Right renal pelvis (tissue), 4 donors: Measurements from ENCODE around the gene ARHGAP8. TPM values are rescaled to one million over a fixed set of nuclear protein-coding genes. Genes with fewer than 3 reads are reported as not detected.

Experiments
- DNase-seq, 4 donors: peaks; one replicate each; pipeline ENCODE4 v3.0.0-alpha.2; 2013; ENCODE audit warnings: low read depth in 4 of 4, low spot score in 3 of 4, missing footprints in 1 of 4
- polyA plus RNA-seq, 4 donors: library from polyadenylated mRNA; unstranded; fragments of 120-200 nt; gene quantifications; one replicate each; pipeline ENCODE4 v1.2.1, GENCODE V29; 2013; ENCODE audit not compliant: insufficient read length in 4 of 4

Gene ARHGAP8
- polyA plus RNA-seq, 4 donors: 25.2 to 40.4 (median 28.3) TPM

- DNase-seq: no peak
These were observed 8.1 kb downstream of the ARHGAP8 start for GRCh38 chr22:44760476-44760875.

GRCh38 chr22:44761025-44761424 is 8.7 kb downstream of the ARHGAP8 start:
- no peak for DNase-seq

GRCh38 chr22:44764373-44764772 is 12.0 kb downstream of the ARHGAP8 start:
- no peak for DNase-seq

GRCh38 chr22:44764974-44765373 is 12.6 kb downstream of the ARHGAP8 start:
- DNase-seq: no peak

GRCh38 chr22:44765571-44766285 is 13.4 kb downstream of the ARHGAP8 start:
- DNase-seq: no peak

- no peak for DNase-seq
These were observed 20.7 kb downstream of the ARHGAP8 start for GRCh38 chr22:44773082-44773481.

- DNase-seq: no peak
These were observed 23.5 kb downstream of the ARHGAP8 start for GRCh38 chr22:44775862-44776261.

GRCh38 chr22:44776605-44777363 is 24.4 kb downstream of the ARHGAP8 start:
- DNase-seq: no peak

GRCh38 chr22:44777364-44777755 is 25.0 kb downstream of the ARHGAP8 start:
- no peak for DNase-seq

- DNase-seq: no peak
These were observed 28.6 kb downstream of the ARHGAP8 start for GRCh38 chr22:44780876-44781449.

GRCh38 chr22:44782363-44782963 is 30.1 kb downstream of the ARHGAP8 start:
- DNase-seq: no peak

- no peak for DNase-seq
These were observed 30.7 kb downstream of the ARHGAP8 start for GRCh38 chr22:44783091-44783490.

- no peak for DNase-seq
These were observed 31.2 kb downstream of the ARHGAP8 start for GRCh38 chr22:44783581-44783980.

- DNase-seq: no peak
These were observed 33.8 kb downstream of the ARHGAP8 start for GRCh38 chr22:44786136-44786535.

GRCh38 chr22:44786610-44787009 is 34.2 kb downstream of the ARHGAP8 start:
- DNase-seq: no peak

GRCh38 chr22:44787832-44788231 is 35.5 kb downstream of the ARHGAP8 start:
- DNase-seq: no peak

- DNase-seq: no peak
These were observed 40.7 kb downstream of the ARHGAP8 start for GRCh38 chr22:44793106-44793505.

GRCh38 chr22:44793506-44794172 is 41.3 kb downstream of the ARHGAP8 start:
- no peak for DNase-seq

- no peak for DNase-seq
These were observed 43.6 kb downstream of the ARHGAP8 start for GRCh38 chr22:44795701-44796630.
